Inflammatory macrophage treated with lipopolysaccharide for 1 hour (primary cell): ENCODE results near the gene SLC18A3.

Experiments
- DNase-seq, 2 donors: peaks; one replicate each; pipeline ENCODE4 v3.0.0-alpha.2; 2020 to 2022

The SLC18A3 gene

GRCh38 chr10:49610114-49610457, at the start of gene SLC18A3:
TSS of gene SLC18A3 (plus strand) at chr10:49610310. CDS start at chr10:49610741, 431 bp downstream.
- no peak for DNase-seq

- no peak for DNase-seq
Measured at GRCh38 chr10:49560526-49560925, 49.6 kb upstream of the SLC18A3 start.

GRCh38 chr10:49562893-49563292, 47.2 kb upstream of the SLC18A3 start:
- DNase-seq = no peak

GRCh38 chr10:49564461-49565009, 45.6 kb upstream of the SLC18A3 start:
- DNase-seq = no peak

- DNase-seq = no peak
Measured at GRCh38 chr10:49567810-49568209, 42.3 kb upstream of the SLC18A3 start.

- DNase-seq = no peak
Measured at GRCh38 chr10:49568235-49568634, 41.9 kb upstream of the SLC18A3 start.

- peak in 1 of 2 donors; percentile 38 for DNase-seq
Measured at GRCh38 chr10:49569031-49569631, 41.0 kb upstream of the SLC18A3 start.

GRCh38 chr10:49571388-49571787, 38.7 kb upstream of the SLC18A3 start:
- DNase-seq = no peak

GRCh38 chr10:49572594-49573114, 37.5 kb upstream of the SLC18A3 start:
- no peak for DNase-seq

- DNase-seq = no peak
Measured at GRCh38 chr10:49575489-49576072, 34.5 kb upstream of the SLC18A3 start.

- no peak for DNase-seq
Measured at GRCh38 chr10:49577182-49577925, 32.8 kb upstream of the SLC18A3 start.

GRCh38 chr10:49578392-49578791, 31.7 kb upstream of the SLC18A3 start:
- no peak for DNase-seq

- DNase-seq = no peak
Measured at GRCh38 chr10:49579621-49580020, 30.5 kb upstream of the SLC18A3 start.

GRCh38 chr10:49585387-49585786, 24.7 kb upstream of the SLC18A3 start:
- no peak for DNase-seq

GRCh38 chr10:49587981-49588380, 22.1 kb upstream of the SLC18A3 start:
- DNase-seq = no peak

GRCh38 chr10:49592726-49593563, 17.2 kb upstream of the SLC18A3 start:
- peak; percentile 45 to 89 for DNase-seq

GRCh38 chr10:49593564-49593875, 16.6 kb upstream of the SLC18A3 start:
- no peak for DNase-seq

- DNase-seq = no peak
Measured at GRCh38 chr10:49593998-49594397, 16.1 kb upstream of the SLC18A3 start.

GRCh38 chr10:49594594-49594993, 15.5 kb upstream of the SLC18A3 start:
- peak; percentile 10 to 60 for DNase-seq

- DNase-seq = no peak
Measured at GRCh38 chr10:49595003-49595712, 15.0 kb upstream of the SLC18A3 start.

- no peak for DNase-seq
Measured at GRCh38 chr10:49595713-49596492, 14.2 kb upstream of the SLC18A3 start.

- no peak for DNase-seq
Measured at GRCh38 chr10:49596493-49596809, 13.7 kb upstream of the SLC18A3 start.
